OCI-LY3 (cell line): ENCODE results near the gene ADM5.

ENCODE experiments used
- EZH2phosphoT487 ChIP-seq: fragments of 200-600 bp; shearing (Covaris generic); IDR thresholded peaks from 2 replicates; pipeline ENCODE4 v1.6.1; 2018; ENCODE audit warnings: antibody characterized with exemption, mixed run types, low read depth
- TF ChIP-seq, protein P1 (sequence below): fragments of 200-600, 300-600 bp; sonication (generic); IDR thresholded peaks from 2 replicates; pipeline ENCODE4 v1.5.1; 2014; ENCODE audit warnings: antibody characterized with exemption, low read length, low read depth

DNA sequence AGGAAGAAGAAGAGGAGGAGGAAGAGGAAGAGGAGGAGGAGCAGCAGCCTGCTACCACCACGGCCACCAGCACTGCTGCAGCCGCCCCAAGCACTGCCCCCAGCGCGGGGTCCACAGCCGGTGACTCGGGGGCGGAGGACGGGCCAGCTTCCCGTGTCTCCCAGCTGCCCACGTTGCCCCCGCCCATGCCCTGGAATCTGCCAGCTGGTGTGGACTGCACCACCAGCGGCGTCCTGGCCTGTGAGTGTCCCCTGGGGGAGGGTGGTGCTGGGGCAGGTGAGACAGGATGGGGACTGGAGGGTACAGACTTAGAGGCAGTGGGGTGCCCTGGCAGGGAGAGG is 36.0 kb upstream of the ADM5 start:
- TF ChIP-seq, protein P1, sequence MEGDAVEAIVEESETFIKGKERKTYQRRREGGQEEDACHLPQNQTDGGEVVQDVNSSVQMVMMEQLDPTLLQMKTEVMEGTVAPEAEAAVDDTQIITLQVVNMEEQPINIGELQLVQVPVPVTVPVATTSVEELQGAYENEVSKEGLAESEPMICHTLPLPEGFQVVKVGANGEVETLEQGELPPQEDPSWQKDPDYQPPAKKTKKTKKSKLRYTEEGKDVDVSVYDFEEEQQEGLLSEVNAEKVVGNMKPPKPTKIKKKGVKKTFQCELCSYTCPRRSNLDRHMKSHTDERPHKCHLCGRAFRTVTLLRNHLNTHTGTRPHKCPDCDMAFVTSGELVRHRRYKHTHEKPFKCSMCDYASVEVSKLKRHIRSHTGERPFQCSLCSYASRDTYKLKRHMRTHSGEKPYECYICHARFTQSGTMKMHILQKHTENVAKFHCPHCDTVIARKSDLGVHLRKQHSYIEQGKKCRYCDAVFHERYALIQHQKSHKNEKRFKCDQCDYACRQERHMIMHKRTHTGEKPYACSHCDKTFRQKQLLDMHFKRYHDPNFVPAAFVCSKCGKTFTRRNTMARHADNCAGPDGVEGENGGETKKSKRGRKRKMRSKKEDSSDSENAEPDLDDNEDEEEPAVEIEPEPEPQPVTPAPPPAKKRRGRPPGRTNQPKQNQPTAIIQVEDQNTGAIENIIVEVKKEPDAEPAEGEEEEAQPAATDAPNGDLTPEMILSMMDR: no peak
- TF ChIP-seq EZH2phosphoT487: no peak
